CD4-positive, alpha-beta T cell treated with Interleukin-17A for 4 hours (primary cell): ENCODE data around the gene APOC4.
"Not testable (repeated sequence)": the region's sequence is repeated elsewhere in the genome, so short reads cannot be mapped to it uniquely, and the experiment has no call there.

Experiments
- DNase-seq: peaks from one replicate; pipeline ENCODE4 v3.0.0-alpha.2; 2020; ENCODE audit warnings: mixed read lengths

APOC4 gene, protein sequence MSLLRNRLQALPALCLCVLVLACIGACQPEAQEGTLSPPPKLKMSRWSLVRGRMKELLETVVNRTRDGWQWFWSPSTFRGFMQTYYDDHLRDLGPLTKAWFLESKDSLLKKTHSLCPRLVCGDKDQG

DNA sequence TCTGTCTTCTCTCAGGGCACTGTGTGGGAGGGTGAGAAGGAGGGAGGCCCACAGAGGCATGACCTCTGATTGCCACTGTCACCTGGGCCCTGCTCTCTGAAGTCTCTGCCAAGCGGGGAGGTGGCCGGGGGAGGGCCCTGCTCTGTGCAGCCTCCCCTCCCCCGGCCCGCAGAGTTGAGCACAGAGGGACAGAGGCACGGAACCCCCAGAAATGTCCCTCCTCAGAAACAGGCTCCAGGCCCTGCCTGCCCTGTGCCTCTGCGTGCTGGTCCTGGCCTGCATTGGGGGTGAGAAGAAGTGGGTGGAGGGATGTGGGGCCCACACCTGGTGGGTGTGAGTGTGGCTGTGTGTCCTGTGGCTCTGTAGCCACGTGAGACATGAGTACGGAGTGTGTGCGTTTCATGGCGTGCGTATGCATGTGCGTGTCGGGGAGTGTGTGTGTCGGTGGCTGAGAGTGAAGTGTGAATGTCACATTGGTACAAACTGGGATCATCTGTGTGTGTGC, at the start of gene APOC4:
Gene APOC4 (plus strand): TSS at position 171 of the 505 bp plus-strand sequence. CDS start 41 bp downstream, at position 212.
- DNase-seq = no peak

DNA sequence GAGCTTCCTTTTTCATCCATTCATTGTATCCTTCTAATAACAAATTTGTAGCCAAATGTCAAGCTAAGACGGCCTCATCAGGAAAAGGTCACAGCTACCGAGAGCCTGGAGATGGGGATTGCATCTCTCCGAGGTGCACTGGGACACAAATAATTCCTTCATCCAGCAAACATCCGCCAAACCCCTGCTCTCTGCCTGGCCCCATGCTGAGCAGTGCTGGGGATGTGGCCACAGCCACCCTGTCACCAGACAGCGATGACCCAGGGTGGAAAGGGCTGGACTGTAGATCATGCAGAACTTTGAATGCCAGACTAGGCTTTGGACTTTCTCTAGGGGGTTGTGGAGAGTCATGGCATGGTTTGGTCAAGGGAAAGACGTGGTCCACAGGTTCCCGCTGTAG, 49.1 kb upstream of the APOC4 start:
- DNase-seq = no peak

DNA sequence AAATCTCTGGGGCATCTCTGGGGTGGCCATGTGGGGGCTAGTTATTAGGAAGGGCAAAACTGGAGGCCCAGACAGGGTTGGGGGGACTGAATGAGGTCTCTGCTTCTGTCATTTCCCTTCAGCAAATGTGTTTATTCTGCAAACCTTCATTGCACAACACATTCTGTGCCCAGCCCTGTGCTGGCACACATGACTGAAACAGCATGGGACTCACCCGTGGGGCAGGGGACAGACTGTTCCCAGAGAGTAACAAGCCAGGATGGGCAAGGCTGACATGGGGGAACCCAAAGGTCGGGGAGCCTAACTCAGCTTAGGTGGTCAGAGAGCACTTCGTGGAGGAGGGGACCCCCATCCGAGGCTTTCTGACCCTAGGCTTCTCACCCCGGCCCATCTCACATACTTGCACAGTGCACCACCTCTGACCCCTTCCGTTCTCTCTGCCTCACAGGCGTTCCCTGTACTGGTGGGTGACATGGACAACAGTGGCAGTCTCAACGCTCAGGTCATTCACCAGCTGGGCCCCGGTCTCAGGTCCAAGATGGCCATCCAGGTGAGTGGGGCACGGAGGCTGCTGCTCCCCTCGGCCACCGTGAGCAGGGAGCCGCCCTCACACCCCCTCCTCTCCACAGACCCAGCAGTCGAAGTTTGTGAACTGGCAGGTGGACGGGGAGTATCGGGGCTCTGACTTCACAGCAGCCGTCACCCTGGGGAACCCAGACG, 48.5 kb upstream of the APOC4 start:
- no peak for DNase-seq

DNA sequence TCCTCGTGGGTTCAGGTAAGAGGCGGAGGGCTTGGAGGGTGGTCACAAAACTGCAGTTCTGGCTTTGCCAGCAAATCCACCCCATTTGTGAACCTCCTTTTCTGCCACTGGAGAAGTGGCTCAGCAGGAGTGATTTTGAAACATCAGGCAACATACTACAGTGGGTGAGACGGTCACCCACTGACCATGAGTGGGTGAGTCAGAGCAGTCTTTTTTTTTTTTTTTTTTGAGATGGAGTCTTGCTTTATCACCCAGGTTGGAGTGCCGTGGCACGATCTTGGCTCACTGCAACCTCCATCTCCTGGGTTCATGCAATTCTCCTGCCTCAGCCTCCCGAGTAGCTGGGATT, 48.0 kb upstream of the APOC4 start:
- DNase-seq = no peak

DNA sequence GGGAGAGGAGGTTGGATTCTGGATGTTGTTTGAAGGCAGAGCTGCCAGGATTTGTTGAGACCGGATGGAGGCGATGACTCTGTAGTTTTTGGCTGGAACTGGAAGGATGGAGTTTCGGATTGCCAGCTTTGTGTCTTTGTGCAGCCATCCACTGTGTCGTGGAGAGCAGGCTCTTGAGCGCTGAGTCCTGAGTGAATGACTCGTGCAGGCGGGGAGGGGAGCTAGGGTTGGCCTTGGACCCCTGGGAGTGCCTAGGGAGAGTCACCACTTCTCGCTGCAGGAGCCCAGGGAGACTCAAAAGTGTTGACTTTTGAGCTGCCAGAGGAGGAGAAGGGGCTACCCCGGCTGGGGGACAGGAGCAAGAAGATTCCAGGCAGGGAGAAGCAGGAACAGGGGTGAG, 47.1 kb upstream of the APOC4 start:
- no peak for DNase-seq

DNA sequence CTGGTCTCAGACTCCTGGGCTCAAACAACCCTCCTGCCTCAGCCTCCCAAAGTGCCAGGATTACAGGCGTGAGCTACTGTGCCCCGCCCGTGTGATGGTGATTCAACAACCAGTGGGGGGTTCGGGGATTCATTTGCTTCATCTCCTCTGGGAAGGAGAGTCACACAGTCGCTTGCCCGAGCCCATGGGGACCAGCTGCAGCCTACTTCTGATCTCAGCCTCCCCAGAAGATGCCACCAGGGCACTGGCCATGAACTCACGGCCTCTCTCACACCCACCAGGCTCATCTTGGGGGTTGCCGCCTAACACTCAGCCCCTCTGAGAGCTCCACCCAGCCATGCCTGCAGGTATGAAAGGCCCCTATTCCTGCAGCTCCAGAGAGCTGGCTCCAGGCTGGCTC, 44.2 kb upstream of the APOC4 start:
- DNase-seq = no peak

DNA sequence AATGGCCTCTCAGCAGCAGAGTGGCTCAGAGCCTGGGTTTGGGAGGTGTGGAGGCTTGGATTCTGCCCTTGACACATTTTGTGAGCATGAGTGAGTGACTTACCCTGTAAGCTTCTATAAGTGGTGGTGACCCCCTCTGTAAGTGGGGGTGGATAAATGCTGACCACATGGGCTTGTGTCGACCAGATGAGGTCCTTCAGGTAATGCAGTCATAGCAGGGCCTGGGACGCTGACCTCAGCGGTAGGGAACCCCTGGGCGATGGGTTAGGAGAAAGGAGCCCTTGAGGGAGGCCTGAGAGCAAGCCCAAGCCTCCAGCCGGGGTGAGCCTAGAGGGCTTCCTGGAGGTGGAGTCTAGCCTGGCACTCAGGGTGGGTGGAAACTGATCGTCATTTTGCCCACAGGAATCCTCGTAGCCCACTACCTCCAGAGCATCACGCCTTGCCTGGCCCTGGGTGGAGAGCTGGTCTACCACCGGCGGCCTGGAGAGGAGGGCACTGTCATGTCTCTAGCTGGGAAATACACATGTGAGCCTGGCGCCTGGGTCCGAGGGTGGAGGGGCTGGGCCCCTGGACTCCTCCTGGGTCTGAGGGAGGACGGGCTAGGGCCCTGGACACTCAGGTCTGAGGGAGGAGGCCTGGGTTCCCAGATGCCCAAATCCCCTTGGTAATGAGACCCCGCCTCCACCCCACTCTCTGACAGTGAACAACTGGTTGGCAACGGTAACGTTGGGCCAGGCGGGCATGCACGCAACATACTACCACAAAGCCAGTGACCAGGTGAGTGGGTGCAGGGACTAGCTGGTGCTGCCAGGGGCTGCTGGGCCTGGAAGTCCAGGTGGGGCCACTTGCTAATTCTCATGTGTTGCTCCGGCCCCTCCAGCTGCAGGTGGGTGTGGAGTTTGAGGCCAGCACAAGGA, 41.5 kb upstream of the APOC4 start:
- DNase-seq = no peak

DNA sequence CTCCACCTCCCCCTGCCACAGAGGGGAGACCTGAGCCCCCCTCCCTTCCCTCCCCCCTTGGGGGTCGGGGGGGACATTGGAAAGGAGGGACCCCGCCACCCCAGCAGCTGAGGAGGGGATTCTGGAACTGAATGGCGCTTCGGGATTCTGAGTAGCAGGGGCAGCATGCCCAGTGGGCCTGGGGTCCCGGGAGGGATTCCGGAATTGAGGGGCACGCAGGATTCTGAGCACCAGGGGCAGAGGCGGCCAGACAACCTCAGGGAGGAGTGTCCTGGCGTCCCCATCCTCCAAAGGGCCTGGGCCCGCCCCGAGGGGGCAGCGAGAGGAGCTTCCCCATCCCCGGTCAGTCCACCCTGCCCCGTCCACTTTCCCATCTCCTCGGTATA, 38.8 kb upstream of the APOC4 start:
- no peak for DNase-seq

DNA sequence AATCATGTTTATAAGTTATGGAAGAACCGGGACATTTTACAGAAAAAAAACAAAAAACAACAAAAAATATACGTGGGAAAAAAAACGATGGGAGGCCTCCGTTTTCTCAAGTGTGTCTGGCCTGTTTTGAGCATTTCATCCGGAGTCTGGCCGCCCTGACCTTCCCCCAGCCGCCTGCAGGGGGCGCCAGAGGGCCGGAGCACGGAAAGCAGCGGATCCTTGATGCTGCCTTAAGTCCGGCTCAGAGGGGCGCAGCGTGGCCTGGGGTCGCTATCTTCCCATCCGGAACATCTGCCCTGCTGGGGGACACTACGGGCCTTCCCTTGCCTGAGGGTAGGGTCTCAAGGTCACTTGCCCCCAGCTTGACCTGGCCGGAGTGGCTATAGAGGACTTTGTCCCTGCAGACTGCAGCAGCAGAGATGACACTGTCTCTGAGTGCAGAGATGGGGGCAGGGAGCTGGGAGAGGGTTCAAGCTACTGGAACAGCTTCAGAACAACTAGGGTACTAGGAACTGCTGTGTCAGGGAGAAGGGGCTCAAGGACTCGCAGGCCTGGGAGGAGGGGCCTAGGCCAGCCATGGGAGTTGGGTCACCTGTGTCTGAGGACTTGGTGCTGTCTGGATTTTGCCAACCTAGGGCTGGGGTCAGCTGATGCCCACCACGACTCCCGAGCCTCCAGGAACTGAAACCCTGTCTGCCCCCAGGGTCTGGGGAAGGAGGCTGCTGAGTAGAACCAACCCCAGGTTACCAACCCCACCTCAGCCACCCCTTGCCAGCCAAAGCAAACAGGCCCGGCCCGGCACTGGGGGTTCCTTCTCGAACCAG, 38.2 kb upstream of the APOC4 start:
- peak; percentile 78 for DNase-seq

DNA sequence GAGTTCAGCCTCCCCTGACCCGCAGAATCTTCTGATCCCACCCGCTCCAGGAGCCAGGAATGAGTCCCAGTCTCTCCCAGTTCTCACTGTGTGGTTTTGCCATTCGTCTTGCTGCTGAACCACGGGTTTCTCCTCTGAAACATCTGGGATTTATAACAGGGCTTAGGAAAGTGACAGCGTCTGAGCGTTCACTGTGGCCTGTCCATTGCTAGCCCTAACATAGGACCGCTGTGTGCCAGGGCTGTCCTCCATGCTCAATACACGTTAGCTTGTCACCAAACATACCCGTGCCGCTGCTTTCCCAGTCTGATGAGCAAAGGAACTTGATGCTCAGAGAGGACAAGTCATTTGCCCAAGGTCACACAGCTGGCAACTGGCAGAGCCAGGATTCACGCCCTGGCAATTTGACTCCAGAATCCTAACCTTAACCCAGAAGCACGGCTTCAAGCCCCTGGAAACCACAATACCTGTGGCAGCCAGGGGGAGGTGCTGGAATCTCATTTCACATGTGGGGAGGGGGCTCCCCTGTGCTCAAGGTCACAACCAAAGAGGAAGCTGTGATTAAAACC, 37.5 kb upstream of the APOC4 start:
- no peak for DNase-seq

DNA sequence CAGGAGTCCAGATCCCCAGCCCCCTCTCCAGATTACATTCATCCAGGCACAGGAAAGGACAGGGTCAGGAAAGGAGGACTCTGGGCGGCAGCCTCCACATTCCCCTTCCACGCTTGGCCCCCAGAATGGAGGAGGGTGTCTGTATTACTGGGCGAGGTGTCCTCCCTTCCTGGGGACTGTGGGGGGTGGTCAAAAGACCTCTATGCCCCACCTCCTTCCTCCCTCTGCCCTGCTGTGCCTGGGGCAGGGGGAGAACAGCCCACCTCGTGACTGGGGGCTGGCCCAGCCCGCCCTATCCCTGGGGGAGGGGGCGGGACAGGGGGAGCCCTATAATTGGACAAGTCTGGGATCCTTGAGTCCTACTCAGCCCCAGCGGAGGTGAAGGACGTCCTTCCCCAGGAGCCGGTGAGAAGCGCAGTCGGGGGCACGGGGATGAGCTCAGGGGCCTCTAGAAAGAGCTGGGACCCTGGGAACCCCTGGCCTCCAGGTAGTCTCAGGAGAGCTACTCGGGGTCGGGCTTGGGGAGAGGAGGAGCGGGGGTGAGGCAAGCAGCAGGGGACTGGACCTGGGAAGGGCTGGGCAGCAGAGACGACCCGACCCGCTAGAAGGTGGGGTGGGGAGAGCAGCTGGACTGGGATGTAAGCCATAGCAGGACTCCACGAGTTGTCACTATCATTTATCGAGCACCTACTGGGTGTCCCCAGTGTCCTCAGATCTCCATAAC, 36.4 kb upstream of the APOC4 start, which contains the start of gene APOE:
Gene APOE (plus strand): TSS at position 360 of the 724 bp plus-strand sequence. CDS start 829 bp downstream, outside the sequence.
- no peak for DNase-seq

DNA sequence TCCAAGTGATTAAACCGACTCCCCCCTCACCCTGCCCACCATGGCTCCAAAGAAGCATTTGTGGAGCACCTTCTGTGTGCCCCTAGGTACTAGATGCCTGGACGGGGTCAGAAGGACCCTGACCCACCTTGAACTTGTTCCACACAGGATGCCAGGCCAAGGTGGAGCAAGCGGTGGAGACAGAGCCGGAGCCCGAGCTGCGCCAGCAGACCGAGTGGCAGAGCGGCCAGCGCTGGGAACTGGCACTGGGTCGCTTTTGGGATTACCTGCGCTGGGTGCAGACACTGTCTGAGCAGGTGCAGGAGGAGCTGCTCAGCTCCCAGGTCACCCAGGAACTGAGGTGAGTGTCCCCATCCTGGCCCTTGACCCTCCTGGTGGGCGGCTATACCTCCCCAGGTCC, 34.4 kb upstream of the APOC4 start:
- DNase-seq = no peak

DNA sequence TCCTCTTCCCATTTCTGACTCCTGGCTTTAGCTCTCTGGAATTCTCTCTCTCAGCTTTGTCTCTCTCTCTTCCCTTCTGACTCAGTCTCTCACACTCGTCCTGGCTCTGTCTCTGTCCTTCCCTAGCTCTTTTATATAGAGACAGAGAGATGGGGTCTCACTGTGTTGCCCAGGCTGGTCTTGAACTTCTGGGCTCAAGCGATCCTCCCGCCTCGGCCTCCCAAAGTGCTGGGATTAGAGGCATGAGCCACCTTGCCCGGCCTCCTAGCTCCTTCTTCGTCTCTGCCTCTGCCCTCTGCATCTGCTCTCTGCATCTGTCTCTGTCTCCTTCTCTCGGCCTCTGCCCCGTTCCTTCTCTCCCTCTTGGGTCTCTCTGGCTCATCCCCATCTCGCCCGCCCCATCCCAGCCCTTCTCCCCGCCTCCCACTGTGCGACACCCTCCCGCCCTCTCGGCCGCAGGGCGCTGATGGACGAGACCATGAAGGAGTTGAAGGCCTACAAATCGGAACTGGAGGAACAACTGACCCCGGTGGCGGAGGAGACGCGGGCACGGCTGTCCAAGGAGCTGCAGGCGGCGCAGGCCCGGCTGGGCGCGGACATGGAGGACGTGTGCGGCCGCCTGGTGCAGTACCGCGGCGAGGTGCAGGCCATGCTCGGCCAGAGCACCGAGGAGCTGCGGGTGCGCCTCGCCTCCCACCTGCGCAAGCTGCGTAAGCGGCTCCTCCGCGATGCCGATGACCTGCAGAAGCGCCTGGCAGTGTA, 33.8 kb upstream of the APOC4 start:
- DNase-seq = no peak

DNA sequence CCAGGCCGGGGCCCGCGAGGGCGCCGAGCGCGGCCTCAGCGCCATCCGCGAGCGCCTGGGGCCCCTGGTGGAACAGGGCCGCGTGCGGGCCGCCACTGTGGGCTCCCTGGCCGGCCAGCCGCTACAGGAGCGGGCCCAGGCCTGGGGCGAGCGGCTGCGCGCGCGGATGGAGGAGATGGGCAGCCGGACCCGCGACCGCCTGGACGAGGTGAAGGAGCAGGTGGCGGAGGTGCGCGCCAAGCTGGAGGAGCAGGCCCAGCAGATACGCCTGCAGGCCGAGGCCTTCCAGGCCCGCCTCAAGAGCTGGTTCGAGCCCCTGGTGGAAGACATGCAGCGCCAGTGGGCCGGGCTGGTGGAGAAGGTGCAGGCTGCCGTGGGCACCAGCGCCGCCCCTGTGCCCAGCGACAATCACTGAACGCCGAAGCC, 33.2 kb upstream of the APOC4 start:
- no peak for DNase-seq

DNA sequence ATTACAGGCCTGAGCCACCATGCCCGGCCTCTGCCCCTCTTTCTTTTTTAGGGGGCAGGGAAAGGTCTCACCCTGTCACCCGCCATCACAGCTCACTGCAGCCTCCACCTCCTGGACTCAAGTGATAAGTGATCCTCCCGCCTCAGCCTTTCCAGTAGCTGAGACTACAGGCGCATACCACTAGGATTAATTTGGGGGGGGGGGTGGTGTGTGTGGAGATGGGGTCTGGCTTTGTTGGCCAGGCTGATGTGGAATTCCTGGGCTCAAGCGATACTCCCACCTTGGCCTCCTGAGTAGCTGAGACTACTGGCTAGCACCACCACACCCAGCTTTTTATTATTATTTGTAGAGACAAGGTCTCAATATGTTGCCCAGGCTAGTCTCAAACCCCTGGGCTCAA, 32.3 kb upstream of the APOC4 start:
- no peak for DNase-seq

DNA sequence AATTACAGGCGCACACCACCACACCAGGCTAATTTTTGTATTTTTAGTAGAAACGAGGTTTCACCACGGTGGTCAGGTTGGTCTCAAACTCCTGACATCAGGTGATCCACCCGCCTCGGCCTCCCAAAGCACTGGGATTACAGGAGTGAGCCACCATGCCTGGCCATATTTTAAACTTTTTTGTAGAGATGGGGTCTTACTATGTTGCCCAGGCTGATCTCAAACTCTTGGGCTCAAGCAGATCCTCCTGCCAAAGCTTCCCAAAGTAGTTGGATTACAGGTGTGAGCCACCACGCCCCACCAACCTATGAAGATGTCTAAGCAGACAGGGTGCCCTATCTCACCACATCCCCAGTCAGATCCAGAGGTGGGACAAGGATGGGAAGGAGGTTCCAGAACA, 30.1 kb upstream of the APOC4 start:
- DNase-seq = not testable (repeated sequence)

DNA sequence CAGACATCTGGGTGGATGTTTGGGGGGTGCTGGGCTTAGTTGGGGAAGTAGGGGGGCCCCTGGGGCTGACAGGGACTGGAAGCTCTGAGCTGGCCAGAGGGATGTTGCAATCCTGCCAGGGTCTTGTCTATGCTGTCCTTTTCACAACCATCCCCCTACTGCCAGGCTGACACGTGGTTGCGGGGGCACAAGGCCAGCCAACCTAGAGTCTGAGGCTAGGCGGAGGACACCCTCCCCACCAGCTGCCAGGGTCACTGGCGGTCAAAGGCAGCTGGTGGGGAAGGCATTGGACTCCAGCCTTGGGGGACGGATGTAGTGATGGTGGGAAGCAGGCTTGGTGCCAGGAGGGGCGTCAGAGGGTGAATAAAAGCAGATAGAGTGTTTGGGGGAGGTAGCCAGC, 29.2 kb upstream of the APOC4 start:
- no peak for DNase-seq

DNA sequence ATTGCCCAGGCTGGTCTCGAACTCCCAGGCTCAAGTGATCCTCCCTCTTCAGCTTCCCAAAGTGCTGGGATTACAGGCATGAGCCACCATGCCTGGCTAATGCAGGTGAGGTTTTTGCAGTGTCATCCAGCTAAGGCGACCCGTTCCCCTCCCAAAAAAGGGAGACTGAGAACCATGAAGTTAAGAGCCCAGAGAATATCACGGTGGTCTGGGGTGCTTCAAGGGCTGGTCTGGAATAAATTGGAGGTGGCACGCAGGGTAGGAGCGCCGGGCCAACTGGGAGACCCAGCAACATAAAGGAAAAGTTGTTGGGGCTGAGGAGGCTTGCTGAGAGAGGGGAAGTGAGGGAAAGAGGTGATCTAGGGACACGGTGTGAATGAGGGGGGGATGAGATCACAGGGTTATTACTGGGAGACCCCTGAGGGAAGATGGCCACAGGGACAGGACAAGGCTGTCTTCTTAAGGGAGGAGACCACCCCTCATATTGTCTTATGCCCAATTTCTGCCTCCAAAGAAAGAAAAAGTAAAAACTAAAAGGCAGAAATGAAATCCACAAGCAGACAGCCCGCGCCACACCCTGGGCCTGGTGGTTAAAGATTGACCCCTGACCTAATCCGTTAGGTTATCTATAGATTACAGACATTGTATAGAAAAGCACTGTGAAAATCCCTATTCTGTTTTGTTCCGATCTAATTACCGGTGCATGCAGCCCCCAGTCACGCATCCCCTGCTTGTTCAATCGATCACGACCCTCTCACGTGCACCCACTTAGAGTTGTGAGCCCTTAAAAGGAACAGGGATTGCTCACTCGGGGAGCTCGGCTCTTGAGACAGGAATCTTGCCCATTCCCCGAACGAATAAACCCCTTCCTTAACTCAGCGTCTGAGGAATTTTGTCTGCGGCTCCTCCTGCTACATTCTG, 28.3 kb upstream of the APOC4 start:
- not testable (repeated sequence) for DNase-seq

DNA sequence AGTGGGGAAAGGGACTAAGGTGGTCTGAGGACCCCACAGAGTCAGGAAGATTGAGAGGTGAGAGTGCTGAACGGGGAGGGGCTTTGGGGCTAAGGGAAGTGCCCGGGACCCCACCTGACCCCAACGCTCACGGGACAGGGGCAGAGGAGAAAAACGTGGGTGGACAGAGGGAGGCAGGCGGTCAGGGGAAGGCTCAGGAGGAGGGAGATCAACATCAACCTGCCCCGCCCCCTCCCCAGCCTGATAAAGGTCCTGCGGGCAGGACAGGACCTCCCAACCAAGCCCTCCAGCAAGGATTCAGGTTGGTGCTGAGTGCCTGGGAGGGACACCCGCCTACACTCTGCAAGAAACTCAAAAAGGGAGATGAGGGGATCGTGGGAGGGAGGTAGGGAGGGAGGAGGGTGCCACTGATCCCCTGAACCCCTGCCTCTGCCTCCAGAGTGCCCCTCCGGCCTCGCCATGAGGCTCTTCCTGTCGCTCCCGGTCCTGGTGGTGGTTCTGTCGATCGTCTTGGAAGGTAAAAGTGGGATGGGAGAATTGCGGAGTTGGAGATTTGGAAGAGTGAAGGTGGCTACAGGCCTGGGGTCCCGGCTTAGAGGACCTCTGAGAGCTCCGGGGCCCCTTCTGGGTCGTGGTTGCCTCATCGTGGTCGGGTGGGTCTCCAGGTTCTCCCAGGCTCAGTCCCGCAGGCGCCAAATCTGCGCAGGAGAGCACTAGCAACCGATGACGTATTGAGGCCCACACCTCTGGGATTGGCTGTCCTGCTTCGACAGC, 27.4 kb upstream of the APOC4 start, which contains the start of gene APOC1:
Gene APOC1 (plus strand): TSS at position 176 of the 774 bp plus-strand sequence. CDS start 284 bp downstream, at position 460.
- DNase-seq = peak; percentile 82
